Panc1 (cell line): ENCODE data around the gene DNM3. TPM values are rescaled to one million over a fixed set of nuclear protein-coding genes. Genes with fewer than 3 reads are reported as not detected.

Source experiments
- ATAC-seq: fragments of 200-7000 bp; cut with Tn5 transposase; 2 replicates; pipeline ENCODE4 v1.9.1; 2020; ENCODE audit warnings: mild to moderate bottlenecking, moderate library complexity
- BruUV-seq: library from RNA; stranded (reverse); fragments of 400-500 nt; replicated peaks from 2 replicates; lab custom pipeline; 2021; lab: Mats Ljungman, UMichigan
- CTCF ChIA-PET: fragments of 300-600 bp; sonication (Branson Sonifier 250); formaldehyde crosslinking; loops from one replicate; lab custom pipeline; 2022; ENCODE audit warnings: antibody characterized with exemption; lab: Charles Lee
- POLR2A ChIA-PET: fragments of 300-600 bp; sonication (Branson Sonifier 250); formaldehyde crosslinking; loops from one replicate; lab custom pipeline; 2022; ENCODE audit warnings: antibody characterized with exemption; lab: Charles Lee
- DNase-seq: peaks from one replicate; pipeline ENCODE4 v3.0.0-alpha.2; 2010; ENCODE audit warnings: low read depth, low spot score
- H3K27ac ChIP-seq: 2 replicates; pipeline ENCODE4 v1.5.1; 2011; ENCODE audit warnings: mild to moderate bottlenecking, low read length, inconsistent platforms
- H3K27me3 ChIP-seq: fragments of 200-500 bp; sonication (Bioruptor generic); 2 replicates; pipeline ENCODE4 v1.6.0; 2014; ENCODE audit warnings: low read length, inconsistent platforms; ENCODE audit not compliant: control insufficient read depth, insufficient read depth
- H3K36me3 ChIP-seq: fragments of 200-500 bp; sonication (Bioruptor generic); 2 replicates; pipeline ENCODE4 v1.5.1; 2014; ENCODE audit warnings: inconsistent platforms, mild to moderate bottlenecking, low read length, moderate library complexity; ENCODE audit not compliant: control insufficient read depth, insufficient read depth
- H3K4me1 ChIP-seq: 2 replicates; pipeline ENCODE4 v1.5.1; 2011; ENCODE audit warnings: inconsistent platforms, mild to moderate bottlenecking, low read length, moderate library complexity; ENCODE audit not compliant: control insufficient read depth, insufficient read depth
- H3K4me3 ChIP-seq, 2 experiments: 2 replicates each; pipeline ENCODE4 v1.5.1; 2011 to 2012; ENCODE audit warnings: low read depth in 2 of 2, low read length in 2 of 2, mild to moderate bottlenecking in 2 of 2, inconsistent platforms in 1 of 2, moderate library complexity in 1 of 2
- H3K9me3 ChIP-seq: fragments of 200-500 bp; sonication (Bioruptor generic); 2 replicates; pipeline ENCODE4 v1.5.1; 2014; ENCODE audit warnings: low read depth, mild to moderate bottlenecking, inconsistent platforms, low read length, moderate library complexity; ENCODE audit not compliant: control insufficient read depth, insufficient read depth
- POLR2AphosphoS5 ChIP-seq: IDR thresholded peaks from 2 replicates; pipeline ENCODE4 v1.6.1; 2012; ENCODE audit warnings: mild to moderate bottlenecking, low read depth, low read length, moderate library complexity
- SIN3A ChIP-seq: IDR thresholded peaks from 2 replicates; pipeline ENCODE4 v1.6.1; 2012; ENCODE audit warnings: low read depth, mild to moderate bottlenecking, low read length, moderate library complexity, borderline replicate concordance; ENCODE audit not compliant: insufficient read depth
- TCF7L2 ChIP-seq: IDR thresholded peaks from 2 replicates; pipeline ENCODE4 v1.6.1; 2011; ENCODE audit warnings: mild to moderate bottlenecking, low read depth, low read length, inconsistent platforms
- in situ Hi-C: cut with HindIII; loops from 2 replicates; pipeline ENCODE4 v1.10.0; 2016; ENCODE audit warnings: low sequenced_read_pairs, low pct_unique_long_range_greater_than_20kb
- intact Hi-C: fragments of 100-400 bp; cut with micrococcal nuclease; formaldehyde crosslinking; loops from one replicate; pipeline ENCODE4 v1.10.0; 2022; ENCODE audit not compliant: unreplicated experiment
- total RNA-seq: library from RNA; stranded (reverse); gene quantifications from one replicate; pipeline ENCODE4 v1.2.1, GENCODE V29; 2021; ENCODE audit not compliant: unreplicated experiment
- TF ChIP-seq, protein P1 (sequence below): fragments of 450-650 bp; IDR thresholded peaks from 2 replicates; pipeline ENCODE4 v1.5.1; 2017; ENCODE audit warnings: mild to moderate bottlenecking
- TF ChIP-seq, protein P2 (sequence below), 2 experiments: IDR thresholded peaks; 2 replicates each; pipeline ENCODE4 v1.6.1; 2011 to 2012; ENCODE audit warnings: low read depth in 2 of 2, control low read depth in 1 of 2, low read length in 1 of 2, mild to moderate bottlenecking in 1 of 2, moderate library complexity in 1 of 2; ENCODE audit not compliant: insufficient read depth in 1 of 2

The DNM3 gene
- total RNA-seq, 1 experiment from 2014 or later = 0.46 TPM

DNA sequence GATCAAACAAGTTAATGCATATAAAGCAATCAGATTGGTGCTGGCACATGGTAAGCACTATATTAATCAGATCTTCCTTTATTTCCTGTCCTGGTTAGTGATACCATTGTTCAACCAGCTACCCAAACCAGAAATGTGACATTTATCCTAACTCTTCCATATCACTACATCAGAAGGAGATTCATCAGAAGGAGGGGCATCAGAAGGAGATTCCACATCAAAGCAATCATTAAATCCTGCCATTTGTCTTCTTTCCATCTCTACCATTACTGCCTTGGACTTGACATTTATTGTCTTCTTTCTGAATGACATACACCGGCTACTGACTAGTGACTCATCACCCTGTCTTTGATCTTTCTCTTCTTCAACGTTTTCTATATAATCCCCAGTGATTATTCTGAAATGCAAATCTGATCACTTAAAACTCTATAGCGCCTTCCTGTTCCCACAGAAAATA is 75.0 kb downstream of the DNM3 start:
- TF ChIP-seq TCF7L2 (no peak), SIN3A (no peak), POLR2AphosphoS5 (no peak)
- TF ChIP-seq, protein P1, sequence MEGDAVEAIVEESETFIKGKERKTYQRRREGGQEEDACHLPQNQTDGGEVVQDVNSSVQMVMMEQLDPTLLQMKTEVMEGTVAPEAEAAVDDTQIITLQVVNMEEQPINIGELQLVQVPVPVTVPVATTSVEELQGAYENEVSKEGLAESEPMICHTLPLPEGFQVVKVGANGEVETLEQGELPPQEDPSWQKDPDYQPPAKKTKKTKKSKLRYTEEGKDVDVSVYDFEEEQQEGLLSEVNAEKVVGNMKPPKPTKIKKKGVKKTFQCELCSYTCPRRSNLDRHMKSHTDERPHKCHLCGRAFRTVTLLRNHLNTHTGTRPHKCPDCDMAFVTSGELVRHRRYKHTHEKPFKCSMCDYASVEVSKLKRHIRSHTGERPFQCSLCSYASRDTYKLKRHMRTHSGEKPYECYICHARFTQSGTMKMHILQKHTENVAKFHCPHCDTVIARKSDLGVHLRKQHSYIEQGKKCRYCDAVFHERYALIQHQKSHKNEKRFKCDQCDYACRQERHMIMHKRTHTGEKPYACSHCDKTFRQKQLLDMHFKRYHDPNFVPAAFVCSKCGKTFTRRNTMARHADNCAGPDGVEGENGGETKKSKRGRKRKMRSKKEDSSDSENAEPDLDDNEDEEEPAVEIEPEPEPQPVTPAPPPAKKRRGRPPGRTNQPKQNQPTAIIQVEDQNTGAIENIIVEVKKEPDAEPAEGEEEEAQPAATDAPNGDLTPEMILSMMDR = no peak
- TF ChIP-seq, protein P2, sequence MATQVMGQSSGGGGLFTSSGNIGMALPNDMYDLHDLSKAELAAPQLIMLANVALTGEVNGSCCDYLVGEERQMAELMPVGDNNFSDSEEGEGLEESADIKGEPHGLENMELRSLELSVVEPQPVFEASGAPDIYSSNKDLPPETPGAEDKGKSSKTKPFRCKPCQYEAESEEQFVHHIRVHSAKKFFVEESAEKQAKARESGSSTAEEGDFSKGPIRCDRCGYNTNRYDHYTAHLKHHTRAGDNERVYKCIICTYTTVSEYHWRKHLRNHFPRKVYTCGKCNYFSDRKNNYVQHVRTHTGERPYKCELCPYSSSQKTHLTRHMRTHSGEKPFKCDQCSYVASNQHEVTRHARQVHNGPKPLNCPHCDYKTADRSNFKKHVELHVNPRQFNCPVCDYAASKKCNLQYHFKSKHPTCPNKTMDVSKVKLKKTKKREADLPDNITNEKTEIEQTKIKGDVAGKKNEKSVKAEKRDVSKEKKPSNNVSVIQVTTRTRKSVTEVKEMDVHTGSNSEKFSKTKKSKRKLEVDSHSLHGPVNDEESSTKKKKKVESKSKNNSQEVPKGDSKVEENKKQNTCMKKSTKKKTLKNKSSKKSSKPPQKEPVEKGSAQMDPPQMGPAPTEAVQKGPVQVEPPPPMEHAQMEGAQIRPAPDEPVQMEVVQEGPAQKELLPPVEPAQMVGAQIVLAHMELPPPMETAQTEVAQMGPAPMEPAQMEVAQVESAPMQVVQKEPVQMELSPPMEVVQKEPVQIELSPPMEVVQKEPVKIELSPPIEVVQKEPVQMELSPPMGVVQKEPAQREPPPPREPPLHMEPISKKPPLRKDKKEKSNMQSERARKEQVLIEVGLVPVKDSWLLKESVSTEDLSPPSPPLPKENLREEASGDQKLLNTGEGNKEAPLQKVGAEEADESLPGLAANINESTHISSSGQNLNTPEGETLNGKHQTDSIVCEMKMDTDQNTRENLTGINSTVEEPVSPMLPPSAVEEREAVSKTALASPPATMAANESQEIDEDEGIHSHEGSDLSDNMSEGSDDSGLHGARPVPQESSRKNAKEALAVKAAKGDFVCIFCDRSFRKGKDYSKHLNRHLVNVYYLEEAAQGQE (IDR thresholded peaks at IDR 0.05; ENCODE audit: insufficient read depth in 1 of 2, low read depth in 2 of 2, low read length in 1 of 2) = no peak
- Histone ChIP-seq H3K27me3 (peaks cover 7% of the 10 kb centered on the region), H3K27ac (no peak overlapping the region), H3K4me3 (no peak overlapping the region), H3K9me3 (no peaks in the 10 kb centered on the region), H3K4me1 (no peaks in the 10 kb centered on the region), H3K36me3 (no peaks in the 10 kb centered on the region)
- in situ Hi-C loops = no loop called here
- ChIA-PET POLR2A (no interaction called here), CTCF (no interaction called here)
- intact Hi-C loops = no loop called here
- no peak for ATAC-seq
- no TSS peak for BruUV-seq
- no peak for DNase-seq

DNA sequence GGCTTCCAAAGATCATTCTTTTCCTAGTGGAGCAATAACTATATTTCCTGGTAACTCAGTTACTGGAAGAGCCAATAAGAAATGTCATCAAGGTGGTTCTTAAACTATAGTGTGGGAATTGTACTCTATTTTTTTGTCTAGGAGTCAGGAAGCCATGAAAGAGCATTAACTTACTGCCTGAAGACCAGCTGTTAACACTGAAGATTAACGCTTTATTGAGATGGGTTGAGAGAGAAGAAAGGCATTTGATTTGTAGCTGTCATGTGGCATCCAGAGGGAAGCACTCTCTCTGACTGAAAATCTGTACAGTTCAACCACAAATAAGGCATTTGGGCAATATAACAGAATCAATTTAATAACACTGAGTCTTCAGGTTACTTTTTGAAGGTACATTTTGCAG is 76.0 kb downstream of the DNM3 start:
- in situ Hi-C loops = no loop called here
- ChIA-PET POLR2A (no interaction called here), CTCF (no interaction called here)
- TF ChIP-seq, protein P1 = no peak
- no peak for TF ChIP-seq TCF7L2
- no peak for TF ChIP-seq SIN3A
- TF ChIP-seq, protein P2 (IDR thresholded peaks at IDR 0.05; ENCODE audit: insufficient read depth in 1 of 2, low read depth in 2 of 2, low read length in 1 of 2) = no peak
- TF ChIP-seq POLR2AphosphoS5 = no peak
- no peak for ATAC-seq
- no peaks in the 10 kb centered on the region for H3K9me3 ChIP-seq
- H3K27me3 ChIP-seq = peaks cover 7% of the 10 kb centered on the region
- no peaks in the 10 kb centered on the region for H3K4me1 ChIP-seq
- no TSS peak for BruUV-seq
- intact Hi-C loops = no loop called here
- H3K4me3 ChIP-seq = no peak overlapping the region
- no peak overlapping the region for H3K27ac ChIP-seq
- H3K36me3 ChIP-seq = no peaks in the 10 kb centered on the region
- DNase-seq = no peak
